Vagina (tissue), 2 donors: ENCODE results near the gene KRTAP9-3. TPM values are rescaled to one million over a fixed set of nuclear protein-coding genes. Genes with fewer than 3 reads are reported as not detected.
"Not testable (repeated sequence)": the region's sequence is repeated elsewhere in the genome, so short reads cannot be mapped to it uniquely, and the experiment has no call there.

Experiments used
- DNase-seq, 2 donors: peaks; one replicate each; pipeline ENCODE4 v3.0.0-alpha.2; 2017; ENCODE audit errors: extremely low spot score in 2 of 2
- H3K27ac ChIP-seq: fragments of 200-600 bp; sonication (generic); one replicate; pipeline ENCODE4 v1.5.1; 2019
- H3K27me3 ChIP-seq: fragments of 200-600 bp; sonication (generic); one replicate; pipeline ENCODE4 v1.5.1; 2019
- H3K36me3 ChIP-seq, 2 donors: fragments of 200-600 bp; sonication (generic); one replicate each; pipeline ENCODE4 v1.5.1; 2017 to 2019
- H3K4me1 ChIP-seq: fragments of 200-600 bp; sonication (generic); one replicate; pipeline ENCODE4 v1.5.1; 2019
- H3K4me3 ChIP-seq, 2 donors: fragments of 200-600 bp; sonication (generic); 1 replicate in 1 of 2; 2 replicates in 1 of 2; pipeline ENCODE4 v1.5.1; 2016 to 2019
- H3K9me3 ChIP-seq: fragments of 200-600 bp; sonication (generic); one replicate; pipeline ENCODE4 v1.5.1; 2019
- CTCF ChIP-seq, 3 experiments: fragments of 450-650 bp in 2 of 3; fragments of 200-600 bp in 1 of 3; sonication (generic) in 1 of 3; IDR thresholded peaks; one replicate each; pipeline ENCODE4 v1.5.1; 2017 to 2019; ENCODE audit warnings: antibody characterized with exemption in 3 of 3, mild to moderate bottlenecking in 2 of 3, moderate library complexity in 2 of 3
- POLR2A ChIP-seq, 2 donors: fragments of 450-650 bp; IDR thresholded peaks; one replicate each; pipeline ENCODE4 v1.6.1; 2017; ENCODE audit warnings: antibody characterized with exemption in 2 of 2, mild to moderate bottlenecking in 2 of 2, moderate library complexity in 2 of 2
- POLR2AphosphoS5 ChIP-seq, 2 donors: sonication (generic); formaldehyde crosslinking; IDR thresholded peaks; one replicate each; pipeline ENCODE4 v1.9.0; 2017; ENCODE audit warnings: antibody characterized with exemption in 2 of 2, mild to moderate bottlenecking in 2 of 2, low read depth in 1 of 2; ENCODE audit not compliant: insufficient read depth in 1 of 2
- intact Hi-C: fragments of 100-400 bp; cut with DNase I; formaldehyde crosslinking; loops from one replicate; pipeline ENCODE4 v1.15.1; 2023
- total RNA-seq: library from RNA; depleted of rRNA; stranded (reverse); fragments of >200 nt; gene quantifications from one replicate; pipeline ENCODE4 v1.2.3, GENCODE V29; 2016

Gene KRTAP9-3
- total RNA-seq = not detected

- DNase-seq, intact Hi-C loops, H3K27me3 ChIP-seq, H3K4me1 ChIP-seq, H3K36me3 ChIP-seq, H3K27ac ChIP-seq, H3K4me3 ChIP-seq, H3K9me3 ChIP-seq: not testable (repeated sequence)
These were observed at the start of gene KRTAP9-3 for GRCh38 chr17:41232399-41233105. Gene KRTAP9-3 (plus strand): TSS chr17:41232449. CDS start chr17:41232502, 53 bp downstream.

- H3K27me3 ChIP-seq = no peaks in the 10 kb centered on the region
- H3K36me3 ChIP-seq = no peaks in the 10 kb centered on the region
- H3K27ac ChIP-seq = no peak within 1 kb of the TSS
- no peak for DNase-seq
- H3K4me3 ChIP-seq = no peak within 1 kb of the TSS
- intact Hi-C loops = no loop called here
- TF ChIP-seq POLR2A (IDR thresholded peaks at IDR 0.05) = no peak
- no peak for TF ChIP-seq CTCF (IDR thresholded peaks at IDR 0.05)
- TF ChIP-seq POLR2AphosphoS5 (IDR thresholded peaks at IDR 0.05; ENCODE audit: insufficient read depth in 1 of 2, low read depth in 1 of 2) = no peak
- H3K9me3 ChIP-seq = no peaks in the 10 kb centered on the region
- no peaks in the 10 kb centered on the region for H3K4me1 ChIP-seq
These were observed 47.7 kb upstream of the KRTAP9-3 start, which contains the start of gene KRTAP4-1 for GRCh38 chr17:41184480-41184961. Gene KRTAP4-1 (minus strand): TSS chr17:41184911. CDS start chr17:41184854, 57 bp downstream.

GRCh38 chr17:41185001-41185400 is 47.2 kb upstream of the KRTAP9-3 start:
- no peak overlapping the region for H3K4me3 ChIP-seq
- intact Hi-C loops = no loop called here
- no peak overlapping the region for H3K27ac ChIP-seq
- no peaks in the 10 kb centered on the region for H3K9me3 ChIP-seq
- no peaks in the 10 kb centered on the region for H3K27me3 ChIP-seq
- DNase-seq = no peak
- TF ChIP-seq CTCF (IDR thresholded peaks at IDR 0.05) (no peak), POLR2A (IDR thresholded peaks at IDR 0.05) (no peak), POLR2AphosphoS5 (IDR thresholded peaks at IDR 0.05; ENCODE audit: insufficient read depth in 1 of 2, low read depth in 1 of 2) (no peak)
- H3K4me1 ChIP-seq = no peaks in the 10 kb centered on the region
- no peaks in the 10 kb centered on the region for H3K36me3 ChIP-seq

GRCh38 chr17:41186872-41187271 is 45.4 kb upstream of the KRTAP9-3 start:
- H3K27ac ChIP-seq = no peak overlapping the region
- no peak overlapping the region for H3K4me3 ChIP-seq
- DNase-seq = no peak
- no peaks in the 10 kb centered on the region for H3K4me1 ChIP-seq
- H3K27me3 ChIP-seq = no peaks in the 10 kb centered on the region
- TF ChIP-seq CTCF (IDR thresholded peaks at IDR 0.05) = no peak
- TF ChIP-seq POLR2AphosphoS5 (IDR thresholded peaks at IDR 0.05; ENCODE audit: insufficient read depth in 1 of 2, low read depth in 1 of 2) = no peak
- no peak for TF ChIP-seq POLR2A (IDR thresholded peaks at IDR 0.05)
- intact Hi-C loops = no loop called here
- no peaks in the 10 kb centered on the region for H3K36me3 ChIP-seq
- no peaks in the 10 kb centered on the region for H3K9me3 ChIP-seq

GRCh38 chr17:41189837-41190318 is 42.4 kb upstream of the KRTAP9-3 start, which contains the start of gene KRTAP9-1:
Gene KRTAP9-1 (plus strand): TSS chr17:41189887. CDS start chr17:41189887, 0 bp downstream.
- H3K9me3 ChIP-seq, DNase-seq, H3K4me3 ChIP-seq, H3K4me1 ChIP-seq, H3K27me3 ChIP-seq, H3K27ac ChIP-seq, intact Hi-C loops, H3K36me3 ChIP-seq: not testable (repeated sequence)

- H3K27me3 ChIP-seq = no peaks in the 10 kb centered on the region
- no peak overlapping the region for H3K27ac ChIP-seq
- no peaks in the 10 kb centered on the region for H3K36me3 ChIP-seq
- intact Hi-C loops = no loop called here
- no peak for DNase-seq
- H3K4me3 ChIP-seq = no peak overlapping the region
- TF ChIP-seq POLR2AphosphoS5 (IDR thresholded peaks at IDR 0.05; ENCODE audit: insufficient read depth in 1 of 2, low read depth in 1 of 2) = no peak
- TF ChIP-seq POLR2A (IDR thresholded peaks at IDR 0.05) = no peak
- TF ChIP-seq CTCF (IDR thresholded peaks at IDR 0.05) = no peak
- H3K9me3 ChIP-seq = no peaks in the 10 kb centered on the region
- H3K4me1 ChIP-seq = no peaks in the 10 kb centered on the region
These were observed 41.9 kb upstream of the KRTAP9-3 start for GRCh38 chr17:41190328-41190727.
